GM18507 (cell line): Measurements from ENCODE around the gene WDR18.

Source experiments
- DNase-seq: peaks from one replicate; pipeline ENCODE4 v3.0.0; 2011; ENCODE audit warnings: low read depth; ENCODE audit not compliant: insufficient read length; ENCODE audit errors: extremely low spot score
- FAIRE-seq: peaks from 2 replicates; lab custom pipeline; 2011; peaks lifted over from hg19 to GRCh38; lab: Jason Lieb, UNC

Gene WDR18

GRCh38 chr19:1002600-1002999 is 18.5 kb downstream of the WDR18 start:
- DNase-seq (no peak), FAIRE-seq (no peak)

GRCh38 chr19:1003283-1003682 is 19.1 kb downstream of the WDR18 start:
- DNase-seq (no peak), FAIRE-seq (no peak)

GRCh38 chr19:1004204-1004802 is 20.2 kb downstream of the WDR18 start:
- FAIRE-seq (no peak), DNase-seq (no peak)

GRCh38 chr19:1004803-1005664 is 20.9 kb downstream of the WDR18 start:
- DNase-seq (no peak), FAIRE-seq (no peak)

- FAIRE-seq, result no peak
- DNase-seq, result no peak
These were observed 22.7 kb downstream of the WDR18 start for GRCh38 chr19:1006711-1007398.

GRCh38 chr19:1007399-1008251 is 23.5 kb downstream of the WDR18 start:
- DNase-seq (no peak), FAIRE-seq (no peak)

GRCh38 chr19:1008268-1009040 is 24.3 kb downstream of the WDR18 start:
- no peak for FAIRE-seq
- no peak for DNase-seq

GRCh38 chr19:1009041-1009980 is 25.2 kb downstream of the WDR18 start:
- FAIRE-seq (no peak), DNase-seq (no peak)

- FAIRE-seq, result no peak
- no peak for DNase-seq
These were observed 25.9 kb downstream of the WDR18 start for GRCh38 chr19:1009981-1010538.

- FAIRE-seq (no peak), DNase-seq (no peak)
These were observed 26.7 kb downstream of the WDR18 start for GRCh38 chr19:1010586-1011510.

- DNase-seq (no peak), FAIRE-seq (no peak)
These were observed 27.7 kb downstream of the WDR18 start for GRCh38 chr19:1011831-1012333.

GRCh38 chr19:1012334-1012733 is 28.2 kb downstream of the WDR18 start:
- FAIRE-seq (no peak), DNase-seq (no peak)

- no peak for FAIRE-seq
These were observed 29.1 kb downstream of the WDR18 start for GRCh38 chr19:1013218-1013617.

GRCh38 chr19:1014161-1015060 is 30.3 kb downstream of the WDR18 start:
- FAIRE-seq (no peak), DNase-seq (no peak)

More at GRCh38 chr19:1013218-1013617, 29.1 kb downstream of the WDR18 start:
- no peak for DNase-seq

GRCh38 chr19:1015061-1015781 is 31.1 kb downstream of the WDR18 start:
- DNase-seq, result no peak
- no peak for FAIRE-seq
